Muscle layer of colon (tissue), 2 donors: ENCODE results near the gene TNPO3.
"Not testable (repeated sequence)": the region's sequence is repeated elsewhere in the genome, so short reads cannot be mapped to it uniquely, and the experiment has no call there.

Experiments
- H3K27ac ChIP-seq: one replicate; pipeline ENCODE4 v1.7.0; 2013; ENCODE audit warnings: low read depth, mild to moderate bottlenecking, low read length, moderate library complexity
- H3K27me3 ChIP-seq, 2 donors: one replicate each; pipeline ENCODE4 v1.7.0; 2013; ENCODE audit warnings: low read length in 2 of 2, mild to moderate bottlenecking in 2 of 2; ENCODE audit not compliant: insufficient read depth in 2 of 2, control insufficient read depth in 1 of 2
- H3K36me3 ChIP-seq: one replicate; pipeline ENCODE4 v1.7.0; 2013; ENCODE audit warnings: mild to moderate bottlenecking, low read length; ENCODE audit not compliant: insufficient read depth
- H3K4me1 ChIP-seq: one replicate; pipeline ENCODE4 v1.7.0; 2013; ENCODE audit warnings: mild to moderate bottlenecking, low read length; ENCODE audit not compliant: insufficient read depth
- H3K4me3 ChIP-seq, 2 donors: one replicate each; pipeline ENCODE4 v1.7.0; 2013; ENCODE audit warnings: low read length in 2 of 2, low read depth in 1 of 2, mild to moderate bottlenecking in 1 of 2, moderate library complexity in 1 of 2
- H3K9ac ChIP-seq: one replicate; pipeline ENCODE4 v1.7.0; 2013; ENCODE audit warnings: low read length
- H3K9me3 ChIP-seq: one replicate; pipeline ENCODE4 v1.7.0; 2013; ENCODE audit warnings: mild to moderate bottlenecking, low read length
- donor health status: abdominal sarcoma.
- donor health status: Adenocarcinoma of cecum.

TNPO3 gene

GRCh38 chr7:129041142-129042085 lies 13.5 kb downstream of the TNPO3 start:
- Histone ChIP-seq H3K27ac (no peak overlapping the region), H3K27me3 (no peaks in the 10 kb centered on the region), H3K4me3 (no peak overlapping the region), H3K4me1 (peaks cover 9% of the 10 kb centered on the region), H3K9ac (no peak overlapping the region), H3K36me3 (peaks cover 4% of the 10 kb centered on the region), H3K9me3 (no peaks in the 10 kb centered on the region)

- not testable (repeated sequence) for H3K36me3 ChIP-seq, H3K27me3 ChIP-seq, H3K9me3 ChIP-seq, H3K4me1 ChIP-seq, H3K4me3 ChIP-seq, H3K9ac ChIP-seq, H3K27ac ChIP-seq
These were observed 16.4 kb downstream of the TNPO3 start for GRCh38 chr7:129038468-129038867.

- Histone ChIP-seq H3K4me1 (no peaks in the 10 kb centered on the region), H3K27me3 (no peaks in the 10 kb centered on the region), H3K4me3 (no peak overlapping the region), H3K9ac (no peak overlapping the region), H3K27ac (no peak overlapping the region), H3K36me3 (peaks cover 4% of the 10 kb centered on the region), H3K9me3 (no peaks in the 10 kb centered on the region)
These were observed 17.3 kb downstream of the TNPO3 start for GRCh38 chr7:129037585-129037984.

GRCh38 chr7:129032017-129032416 lies 22.9 kb downstream of the TNPO3 start:
- no peak overlapping the region for H3K9ac ChIP-seq
- no peaks in the 10 kb centered on the region for H3K36me3 ChIP-seq
- no peak overlapping the region for H3K4me3 ChIP-seq
- no peaks in the 10 kb centered on the region for H3K9me3 ChIP-seq
- H3K27me3 ChIP-seq: no peaks in the 10 kb centered on the region
- no peaks in the 10 kb centered on the region for H3K4me1 ChIP-seq
- H3K27ac ChIP-seq: no peak overlapping the region

GRCh38 chr7:129030440-129030839 lies 24.5 kb downstream of the TNPO3 start:
- Histone ChIP-seq H3K36me3 (no peaks in the 10 kb centered on the region), H3K4me3 (no peak overlapping the region), H3K27me3 (no peaks in the 10 kb centered on the region), H3K4me1 (no peaks in the 10 kb centered on the region), H3K9ac (no peak overlapping the region), H3K9me3 (no peaks in the 10 kb centered on the region), H3K27ac (no peak overlapping the region)

- H3K27ac ChIP-seq: no peak overlapping the region
These were observed 30.8 kb downstream of the TNPO3 start for GRCh38 chr7:129024125-129024524.

GRCh38 chr7:129021656-129022055 lies 33.3 kb downstream of the TNPO3 start:
- Histone ChIP-seq H3K27me3 (no peaks in the 10 kb centered on the region), H3K9me3 (no peaks in the 10 kb centered on the region), H3K9ac (no peak overlapping the region), H3K4me3 (no peak overlapping the region), H3K4me1 (no peaks in the 10 kb centered on the region), H3K27ac (no peak overlapping the region), H3K36me3 (no peaks in the 10 kb centered on the region)

More at GRCh38 chr7:129024125-129024524, 30.8 kb downstream of the TNPO3 start:
- Histone ChIP-seq H3K4me3 (no peak overlapping the region), H3K9me3 (no peaks in the 10 kb centered on the region), H3K4me1 (no peaks in the 10 kb centered on the region), H3K36me3 (no peaks in the 10 kb centered on the region), H3K9ac (no peak overlapping the region), H3K27me3 (no peaks in the 10 kb centered on the region)

GRCh38 chr7:129017933-129018538 lies 36.9 kb downstream of the TNPO3 start:
- no peak overlapping the region for H3K9ac ChIP-seq
- H3K27ac ChIP-seq: no peak overlapping the region
- H3K27me3 ChIP-seq: no peaks in the 10 kb centered on the region
- no peaks in the 10 kb centered on the region for H3K4me1 ChIP-seq
- H3K9me3 ChIP-seq: no peaks in the 10 kb centered on the region
- peaks cover 18% of the 10 kb centered on the region for H3K36me3 ChIP-seq
- no peak overlapping the region for H3K4me3 ChIP-seq

GRCh38 chr7:129017264-129017663 lies 37.6 kb downstream of the TNPO3 start:
- Histone ChIP-seq H3K36me3 (peaks cover 18% of the 10 kb centered on the region), H3K4me1 (no peaks in the 10 kb centered on the region), H3K9ac (no peak overlapping the region), H3K4me3 (no peak overlapping the region), H3K27ac (no peak overlapping the region), H3K27me3 (no peaks in the 10 kb centered on the region), H3K9me3 (no peaks in the 10 kb centered on the region)

- H3K4me1 ChIP-seq: no peaks in the 10 kb centered on the region
- no peak overlapping the region for H3K4me3 ChIP-seq
- H3K9me3 ChIP-seq: no peaks in the 10 kb centered on the region
- H3K27ac ChIP-seq: no peak overlapping the region
- H3K9ac ChIP-seq: no peak overlapping the region
- H3K36me3 ChIP-seq: peaks cover 18% of the 10 kb centered on the region
- H3K27me3 ChIP-seq: no peaks in the 10 kb centered on the region
These were observed 40.3 kb downstream of the TNPO3 start for GRCh38 chr7:129014501-129015101.

GRCh38 chr7:129013048-129013724 lies 41.7 kb downstream of the TNPO3 start:
- Histone ChIP-seq H3K9me3 (no peaks in the 10 kb centered on the region), H3K27ac (no peak overlapping the region), H3K4me1 (no peaks in the 10 kb centered on the region), H3K36me3 (peaks cover 18% of the 10 kb centered on the region), H3K4me3 (no peak overlapping the region), H3K27me3 (no peaks in the 10 kb centered on the region), H3K9ac (no peak overlapping the region)
